22Rv1 (cell line): Measurements from ENCODE around the gene HIVEP3.

Experiments
- ZFX ChIP-seq: fragments of 450-650 bp; IDR thresholded peaks from 2 replicates; pipeline ENCODE4 v1.6.1; 2017; ENCODE audit warnings: antibody characterized with exemption, borderline replicate concordance
- TF ChIP-seq, protein P1 (sequence below): fragments of 450-650 bp; IDR thresholded peaks from 2 replicates; pipeline ENCODE4 v1.5.1; 2017; ENCODE audit warnings: mild to moderate bottlenecking

DNA sequence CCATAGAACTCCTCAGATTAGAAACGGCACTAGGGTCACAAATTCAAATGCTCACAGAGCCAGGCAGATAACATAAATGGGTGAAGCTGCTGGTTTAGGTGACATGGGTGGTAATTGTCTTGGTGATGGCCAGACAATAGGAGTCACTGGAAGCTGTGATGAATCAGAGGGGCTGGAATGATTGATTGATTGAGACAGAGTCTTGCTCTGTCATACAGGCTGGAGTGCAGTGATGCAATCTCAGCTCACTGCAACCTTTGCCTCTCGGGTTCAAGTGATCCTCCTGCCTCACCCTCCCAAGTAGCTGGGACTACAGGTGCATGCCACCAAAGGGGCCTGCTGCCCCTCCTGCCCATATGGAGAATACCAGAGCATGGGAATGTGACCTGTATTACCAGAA, 63.0 kb downstream of the HIVEP3 start:
- TF ChIP-seq, protein P1, sequence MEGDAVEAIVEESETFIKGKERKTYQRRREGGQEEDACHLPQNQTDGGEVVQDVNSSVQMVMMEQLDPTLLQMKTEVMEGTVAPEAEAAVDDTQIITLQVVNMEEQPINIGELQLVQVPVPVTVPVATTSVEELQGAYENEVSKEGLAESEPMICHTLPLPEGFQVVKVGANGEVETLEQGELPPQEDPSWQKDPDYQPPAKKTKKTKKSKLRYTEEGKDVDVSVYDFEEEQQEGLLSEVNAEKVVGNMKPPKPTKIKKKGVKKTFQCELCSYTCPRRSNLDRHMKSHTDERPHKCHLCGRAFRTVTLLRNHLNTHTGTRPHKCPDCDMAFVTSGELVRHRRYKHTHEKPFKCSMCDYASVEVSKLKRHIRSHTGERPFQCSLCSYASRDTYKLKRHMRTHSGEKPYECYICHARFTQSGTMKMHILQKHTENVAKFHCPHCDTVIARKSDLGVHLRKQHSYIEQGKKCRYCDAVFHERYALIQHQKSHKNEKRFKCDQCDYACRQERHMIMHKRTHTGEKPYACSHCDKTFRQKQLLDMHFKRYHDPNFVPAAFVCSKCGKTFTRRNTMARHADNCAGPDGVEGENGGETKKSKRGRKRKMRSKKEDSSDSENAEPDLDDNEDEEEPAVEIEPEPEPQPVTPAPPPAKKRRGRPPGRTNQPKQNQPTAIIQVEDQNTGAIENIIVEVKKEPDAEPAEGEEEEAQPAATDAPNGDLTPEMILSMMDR, result no peak
- TF ChIP-seq ZFX, result no peak
